Fibroblast of skin of abdomen (primary cell): ENCODE results near the gene MAVS.
"Not testable (repeated sequence)": the region's sequence is repeated elsewhere in the genome, so short reads cannot be mapped to it uniquely, and the experiment has no call there.

Source experiments
- DNase-seq: peaks from one replicate; pipeline ENCODE4 v3.0.0-alpha.2; 2013

MAVS gene

DNA sequence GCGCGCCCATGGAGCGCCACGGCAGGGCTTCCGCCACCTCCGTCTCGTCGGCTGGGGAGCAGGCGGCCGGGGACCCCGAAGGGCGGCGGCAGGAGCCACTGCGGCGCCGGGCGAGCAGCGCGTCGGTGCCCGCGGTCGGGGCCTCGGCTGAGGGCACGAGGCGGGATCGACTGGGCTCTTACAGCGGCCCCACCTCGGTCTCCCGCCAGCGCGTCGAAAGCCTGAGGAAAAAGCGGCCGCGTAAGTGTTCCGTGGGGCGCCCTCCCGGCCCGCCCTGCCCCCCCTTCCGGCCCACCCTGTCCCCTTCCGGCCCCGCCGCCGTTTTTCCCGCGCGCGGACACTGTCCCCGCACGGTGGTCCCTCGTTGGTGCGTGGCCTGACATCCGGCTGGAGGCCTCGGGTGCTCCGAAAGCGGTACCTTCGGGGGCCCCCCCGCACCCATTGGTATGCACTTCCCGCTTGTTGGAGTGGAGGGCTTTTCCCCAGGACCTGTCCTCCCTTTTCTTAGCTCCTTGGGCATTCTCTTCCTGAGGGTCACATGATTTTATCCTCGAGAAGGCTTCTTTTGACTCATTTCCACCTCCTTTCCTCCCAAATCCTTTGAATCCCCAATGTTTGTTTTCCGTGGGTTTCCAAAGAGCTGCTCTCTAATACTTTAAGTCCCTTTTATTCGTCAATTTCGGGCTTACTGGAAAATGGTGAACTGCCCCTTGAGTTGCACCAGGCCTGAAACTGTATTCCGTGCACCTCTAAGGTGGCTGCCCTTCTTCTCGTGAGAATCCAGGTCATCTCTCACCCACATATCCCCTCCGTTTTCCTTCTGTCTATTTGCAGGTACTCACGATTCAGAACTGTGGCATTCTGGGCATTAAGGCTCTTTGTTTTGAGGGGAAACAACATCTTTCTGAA, 43.1 kb downstream of the MAVS start:
- peak; percentile 9 for DNase-seq

DNA sequence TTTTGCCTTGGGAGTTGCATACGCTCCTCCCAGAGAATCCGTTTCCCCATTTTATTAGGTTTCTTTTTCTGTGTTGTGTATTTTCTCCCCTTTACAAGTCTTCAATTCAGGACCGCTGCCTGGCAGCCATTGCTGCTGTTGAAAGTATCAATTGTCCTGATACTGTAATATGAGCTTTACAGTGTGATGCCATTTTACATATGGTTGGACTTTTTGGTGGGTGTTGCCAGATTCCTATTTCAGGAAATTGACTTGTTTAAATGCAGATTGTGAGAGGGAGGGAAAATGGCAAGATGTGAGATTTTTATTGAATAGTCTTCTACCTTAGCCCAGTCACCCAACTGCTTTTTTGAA, 43.7 kb downstream of the MAVS start:
- DNase-seq = peak; percentile 45

DNA sequence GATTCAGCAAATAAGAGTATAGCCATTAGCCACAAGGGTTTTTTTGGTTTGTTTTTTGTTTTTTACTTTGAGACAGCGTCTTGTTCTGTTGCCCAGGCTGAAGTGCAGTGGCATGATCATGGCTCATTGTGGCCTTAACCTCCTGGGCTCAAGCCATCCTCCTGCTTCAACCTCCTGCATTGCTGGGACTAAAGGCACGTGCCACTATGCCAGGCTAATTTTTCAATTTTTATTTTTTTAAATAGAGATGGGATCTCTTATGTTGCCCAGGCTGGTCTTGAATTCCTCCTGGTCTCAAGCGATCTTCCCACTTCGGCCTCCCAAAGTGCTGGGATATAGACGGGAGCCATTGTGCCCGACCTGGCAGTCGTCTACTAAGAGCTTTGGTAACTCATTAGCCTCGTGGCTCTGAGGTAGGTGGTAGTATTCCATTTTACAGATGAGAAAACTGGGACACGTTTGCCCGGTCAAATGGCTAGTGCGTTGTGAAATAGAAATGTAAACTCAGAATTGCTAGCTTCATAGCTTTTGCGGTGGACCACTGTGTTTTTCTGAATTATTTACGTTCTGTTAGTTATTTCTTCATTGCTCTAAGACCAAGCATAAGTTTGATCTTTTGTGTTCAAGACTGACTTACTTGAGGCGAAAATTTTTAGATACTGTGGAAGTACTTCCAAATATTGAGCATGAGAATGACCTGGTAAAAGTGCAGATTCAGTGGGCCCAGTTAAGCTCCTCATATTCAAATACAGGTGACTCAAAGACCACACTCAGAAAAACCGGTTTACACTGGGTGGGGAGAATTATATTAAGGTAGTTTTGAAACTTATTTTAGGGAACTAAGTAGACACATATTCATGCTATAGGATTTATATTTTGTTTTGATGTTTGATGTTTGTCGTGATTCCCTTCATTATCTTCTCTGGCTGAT, 44.6 kb downstream of the MAVS start:
- no peak for DNase-seq

DNA sequence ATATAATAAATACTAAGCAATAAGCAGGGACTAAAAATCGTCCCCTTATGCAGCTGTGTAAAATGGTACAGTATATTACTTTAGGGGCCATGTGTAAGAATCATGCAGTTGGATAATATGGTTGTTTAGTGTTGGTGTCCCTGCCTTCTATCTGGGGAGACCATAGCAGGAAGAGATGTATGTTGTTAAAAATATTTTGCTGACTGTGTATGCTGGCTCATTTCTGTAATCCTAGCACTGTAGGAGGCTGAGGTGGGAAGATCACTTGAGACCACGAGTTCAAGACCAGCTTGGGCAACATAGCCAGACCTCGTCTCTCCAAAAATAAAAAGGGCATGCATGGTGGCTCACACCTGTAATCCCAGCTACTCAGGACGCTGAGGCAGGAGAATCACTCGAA, 48.2 kb downstream of the MAVS start:
- DNase-seq = no peak

DNA sequence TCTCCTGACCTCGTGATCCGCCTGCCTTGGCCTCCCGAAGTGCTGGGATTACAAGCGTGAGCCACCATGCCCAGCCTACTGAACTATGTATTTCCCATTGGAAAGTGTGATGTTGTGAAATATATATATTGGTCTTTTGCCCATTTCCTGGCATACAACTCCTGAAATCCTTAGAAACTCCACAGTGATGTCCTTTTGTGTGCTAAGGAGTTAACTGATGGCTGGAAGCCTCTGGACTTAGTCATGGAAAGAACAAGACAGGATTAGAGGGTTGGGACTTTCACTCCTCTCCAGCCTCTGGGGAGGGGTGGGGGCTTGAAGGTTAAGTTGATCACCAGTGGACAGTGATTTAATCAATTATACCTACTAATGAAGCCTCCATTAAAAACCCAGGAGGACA, 49.7 kb downstream of the MAVS start:
- DNase-seq = peak; percentile 48

DNA sequence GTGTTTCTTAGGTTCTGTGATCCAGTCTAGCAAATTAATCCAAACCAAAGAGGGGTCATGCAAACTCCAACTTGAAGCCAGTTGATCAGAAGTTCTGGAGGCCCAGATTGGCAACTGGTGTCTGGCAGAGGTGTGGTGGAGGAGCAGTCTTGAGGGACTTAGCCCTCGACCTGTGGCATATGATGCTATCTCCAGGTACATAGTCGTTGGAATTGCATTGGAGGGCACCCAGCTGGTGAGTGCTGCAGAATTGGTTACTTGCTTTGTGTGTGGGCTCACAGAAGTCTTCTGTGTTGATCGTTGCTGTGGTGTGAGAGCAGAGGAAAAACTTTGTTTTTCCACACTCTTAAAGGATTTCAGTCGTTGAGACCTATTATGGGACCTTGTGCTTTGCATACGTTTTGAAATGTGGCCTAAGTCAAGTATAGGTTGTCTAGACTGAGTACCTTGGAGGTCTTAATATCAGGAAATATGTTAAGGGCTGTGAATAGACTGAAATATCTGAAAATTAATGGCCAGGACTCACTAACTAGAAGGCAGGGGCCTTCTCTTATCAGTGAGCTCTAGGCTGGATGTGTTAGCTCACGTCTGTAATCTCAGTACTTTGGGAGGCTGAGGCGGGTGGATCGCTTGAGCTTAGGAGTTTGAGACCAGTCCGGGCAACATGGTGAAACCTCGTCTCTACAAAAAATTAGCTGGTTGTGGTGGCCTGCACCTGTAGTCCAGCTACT, 50.4 kb downstream of the MAVS start:
- DNase-seq = no peak

DNA sequence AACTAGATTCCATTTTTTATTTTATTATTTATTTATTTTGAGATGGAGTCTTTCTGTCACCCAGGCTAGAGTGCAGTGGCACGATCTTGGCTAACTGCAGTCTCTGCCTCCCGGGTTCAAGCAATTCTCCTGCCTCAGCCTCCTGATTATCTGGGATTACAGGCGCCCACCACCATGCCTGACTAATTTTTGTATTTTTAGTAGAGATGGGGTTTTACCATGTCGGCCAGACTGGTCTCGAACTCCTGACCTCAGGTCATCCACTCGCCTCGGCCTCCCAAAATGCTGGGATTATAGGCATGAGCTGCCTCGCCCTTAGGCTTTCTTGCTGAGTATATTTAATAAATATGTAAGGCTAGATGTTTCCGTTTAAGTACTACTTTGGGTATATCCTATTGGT, 51.5 kb downstream of the MAVS start:
- DNase-seq = not testable (repeated sequence)

DNA sequence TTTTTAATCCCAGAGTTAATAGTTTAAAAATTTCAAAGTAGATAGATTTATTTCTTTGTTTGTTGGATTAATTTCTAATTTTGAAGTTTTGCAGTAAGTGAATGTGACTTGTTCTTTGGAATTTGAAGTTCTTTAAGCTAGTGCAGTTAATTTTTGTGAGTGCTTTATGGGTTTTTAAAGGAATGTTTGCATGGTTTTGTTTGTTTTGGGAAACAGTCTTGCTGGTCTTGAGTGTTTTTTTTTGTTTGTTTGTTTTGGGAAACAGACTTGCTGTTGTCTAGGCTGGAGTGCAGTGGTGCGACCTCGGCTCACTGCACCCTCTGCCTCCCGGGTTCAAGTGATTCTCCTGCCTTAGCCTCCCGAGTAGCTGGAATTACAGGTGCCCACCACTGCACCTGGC, 52.0 kb downstream of the MAVS start:
- DNase-seq = no peak

DNA sequence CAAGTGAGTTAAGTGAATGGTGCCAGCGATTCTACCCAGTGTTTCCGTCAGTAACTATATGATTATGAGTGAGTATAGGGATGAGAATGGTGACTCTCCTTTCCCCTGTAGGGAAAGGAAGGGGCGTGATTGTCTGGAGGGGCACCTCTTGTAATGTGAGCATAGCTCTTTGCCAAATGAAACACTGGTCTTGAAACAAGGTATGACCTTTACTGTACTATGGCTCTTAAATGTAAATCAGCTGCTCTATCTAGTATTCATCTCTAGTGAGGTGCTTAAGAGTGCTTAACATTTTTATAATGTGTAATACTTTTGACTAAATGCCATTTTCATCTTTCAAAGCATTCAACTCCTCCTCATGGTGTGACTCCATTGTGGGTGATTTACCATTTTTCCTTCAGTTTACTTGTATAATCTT, 53.6 kb downstream of the MAVS start:
- no peak for DNase-seq

DNA sequence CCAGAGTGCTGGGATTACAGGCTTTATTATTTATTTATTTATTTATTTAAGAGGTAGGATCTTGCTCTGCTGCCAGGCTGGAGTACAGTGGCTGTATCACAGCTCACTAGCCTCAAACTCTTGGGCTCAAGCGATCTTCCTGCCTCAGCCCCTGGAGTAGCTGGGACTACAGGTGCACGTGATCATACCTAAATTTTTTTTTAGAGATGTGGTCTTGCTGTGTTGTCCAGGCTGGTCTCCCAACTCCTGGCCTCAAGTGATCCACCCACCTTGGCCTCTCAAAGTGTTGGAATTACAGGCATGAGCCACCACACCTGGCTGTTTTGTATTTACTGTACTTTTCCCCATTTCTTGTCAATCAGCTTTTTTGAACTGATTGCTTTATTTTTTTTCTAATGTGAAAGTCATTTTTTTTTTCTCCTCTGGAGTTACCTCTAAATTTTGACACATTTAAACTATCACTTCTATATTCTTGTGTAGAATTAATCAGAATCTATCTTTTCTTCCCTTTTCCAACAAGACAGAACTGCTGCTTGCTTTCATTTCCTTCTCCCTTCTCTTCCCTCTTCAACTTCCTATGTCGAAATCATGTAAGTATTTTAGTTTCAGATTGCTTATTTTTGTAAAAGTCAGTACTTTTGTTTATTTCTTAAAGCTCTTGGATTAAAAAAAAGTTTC, 54.5 kb downstream of the MAVS start:
- DNase-seq = no peak

DNA sequence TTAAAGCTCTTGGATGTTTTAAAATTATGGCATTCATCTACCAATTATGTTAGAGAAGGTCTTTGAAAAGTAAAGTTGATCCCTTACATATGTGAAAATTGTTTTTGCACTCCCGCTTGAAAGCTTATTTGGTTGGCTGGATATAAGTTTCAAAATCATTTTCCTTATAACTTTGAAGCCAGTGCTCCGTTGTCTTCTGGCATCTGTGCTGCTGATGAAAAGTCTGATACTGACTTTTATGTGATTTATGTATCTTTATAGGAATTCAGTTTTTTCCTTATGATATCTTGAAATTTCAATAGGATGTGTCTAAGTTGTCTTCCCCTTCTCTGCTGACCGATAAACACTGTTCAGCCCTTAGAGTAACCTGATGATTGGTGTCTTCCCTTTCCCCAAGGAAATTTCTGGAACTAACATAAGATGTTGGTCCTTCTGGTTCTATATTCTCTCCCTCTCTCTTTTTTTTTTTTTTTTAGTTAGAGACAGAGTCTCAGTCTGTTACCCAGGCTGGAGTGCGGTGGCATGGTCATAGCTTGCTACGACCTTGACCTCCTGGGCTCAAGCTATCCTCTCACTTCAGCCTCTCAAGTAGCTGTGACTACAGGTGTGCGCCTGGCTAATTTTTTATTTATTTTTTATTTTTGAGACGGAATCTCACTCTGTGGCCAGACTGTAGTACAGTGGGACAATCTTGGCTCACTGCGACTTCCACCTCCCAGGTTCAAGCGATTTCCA, 55.2 kb downstream of the MAVS start:
- DNase-seq = no peak

DNA sequence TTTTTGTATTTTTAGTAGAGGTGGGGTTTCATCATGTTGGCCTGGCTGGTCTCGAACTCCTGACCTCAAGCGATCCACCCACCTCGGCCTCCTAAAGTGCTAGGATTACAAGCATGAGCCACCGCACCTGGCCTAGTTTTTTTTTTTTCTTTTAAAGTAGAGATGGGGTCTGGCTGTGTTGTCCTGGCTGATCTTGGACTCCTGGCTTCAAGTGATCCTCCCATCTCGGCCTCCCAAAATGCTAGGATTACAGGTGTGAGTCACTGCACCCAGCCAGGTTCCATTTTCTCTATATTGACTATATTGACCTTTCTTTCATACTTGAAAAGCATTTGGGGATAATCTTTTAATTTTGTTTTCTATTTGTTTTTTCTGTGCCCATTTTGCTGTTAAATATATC, 55.8 kb downstream of the MAVS start:
- DNase-seq = no peak

DNA sequence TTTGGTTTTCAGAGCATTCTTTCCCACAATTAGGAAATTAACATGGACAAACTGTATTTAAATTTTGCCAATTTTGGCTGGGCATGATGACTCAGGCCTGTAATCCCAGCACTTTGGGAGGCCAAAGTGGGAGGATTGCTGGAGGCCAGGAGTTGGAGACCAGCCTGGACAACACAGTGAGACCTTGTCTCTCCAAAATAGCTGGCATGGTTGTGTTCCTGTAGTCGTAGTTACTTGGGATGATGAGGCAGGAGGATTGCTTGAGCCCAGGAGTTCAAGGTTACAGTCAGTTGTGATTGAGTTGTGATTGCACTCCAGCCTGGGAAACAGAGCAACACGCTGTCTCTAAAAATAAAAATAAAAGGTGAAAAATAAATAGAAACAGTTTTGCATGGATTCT, 57.6 kb downstream of the MAVS start:
- no peak for DNase-seq

DNA sequence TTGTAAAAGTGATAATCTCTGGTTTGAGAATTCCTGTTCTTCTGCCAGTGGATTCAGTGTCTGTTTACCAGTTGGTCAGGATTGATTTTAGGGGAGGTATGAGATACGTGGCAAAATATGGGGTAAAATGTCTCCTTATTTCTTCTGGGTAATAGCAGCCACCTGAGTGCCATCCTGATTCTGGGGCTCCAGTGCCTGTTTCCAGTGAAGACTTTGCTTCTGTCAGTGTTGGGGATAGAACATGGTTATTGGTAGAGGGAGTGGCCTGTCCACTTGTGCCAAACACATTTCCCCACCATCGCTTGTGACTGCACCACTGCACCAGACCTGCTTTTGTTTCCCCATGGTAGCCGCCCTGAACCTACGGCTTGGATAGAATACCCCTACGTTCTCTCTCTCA, 58.2 kb downstream of the MAVS start:
- DNase-seq = no peak

DNA sequence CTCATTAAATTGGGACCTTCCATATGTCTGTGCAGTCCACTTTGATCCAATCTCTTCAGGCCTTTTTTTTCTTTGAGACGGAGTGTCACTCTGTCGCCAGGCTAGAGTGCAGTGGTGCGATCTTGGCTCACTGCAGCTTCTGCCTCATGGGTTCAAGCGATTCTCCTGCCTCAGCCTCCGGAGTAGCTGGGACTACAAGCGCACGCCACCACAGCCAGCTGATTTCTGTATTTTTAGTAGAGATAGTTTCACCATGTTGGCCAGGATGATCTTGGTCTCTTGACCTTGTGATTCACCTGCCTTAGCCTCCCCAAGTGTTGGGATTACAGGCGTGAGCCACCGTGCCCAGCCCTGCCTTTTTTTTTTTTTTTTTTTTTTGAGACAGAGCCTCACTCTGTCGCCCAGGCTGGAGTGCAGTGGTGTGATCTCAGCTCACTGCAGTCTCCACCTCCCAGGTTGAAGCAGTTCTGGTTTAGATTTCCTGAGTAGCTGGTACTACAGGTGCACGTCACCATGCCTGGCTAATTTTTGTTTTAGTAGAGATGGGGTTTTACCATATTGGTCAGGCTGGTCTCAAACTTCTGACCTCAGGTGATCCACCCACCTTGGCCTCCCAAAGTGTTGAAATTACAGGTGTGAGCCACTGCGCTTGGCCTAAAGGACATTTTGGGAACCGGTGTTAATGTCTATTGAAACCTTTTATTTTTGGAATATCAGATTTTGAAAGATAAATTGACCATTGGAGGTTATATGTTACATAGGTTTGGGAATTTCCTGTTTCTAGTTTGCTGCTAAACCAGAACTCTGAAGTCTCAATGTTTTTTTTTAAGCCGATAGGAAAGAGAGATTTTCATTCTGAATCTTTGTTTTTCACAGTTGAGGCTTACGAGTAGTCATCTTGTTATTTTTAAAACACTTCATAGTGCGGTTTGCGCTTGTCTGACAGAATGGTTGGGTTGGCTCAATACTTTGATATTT, 60.4 kb downstream of the MAVS start:
- not testable (repeated sequence) for DNase-seq

DNA sequence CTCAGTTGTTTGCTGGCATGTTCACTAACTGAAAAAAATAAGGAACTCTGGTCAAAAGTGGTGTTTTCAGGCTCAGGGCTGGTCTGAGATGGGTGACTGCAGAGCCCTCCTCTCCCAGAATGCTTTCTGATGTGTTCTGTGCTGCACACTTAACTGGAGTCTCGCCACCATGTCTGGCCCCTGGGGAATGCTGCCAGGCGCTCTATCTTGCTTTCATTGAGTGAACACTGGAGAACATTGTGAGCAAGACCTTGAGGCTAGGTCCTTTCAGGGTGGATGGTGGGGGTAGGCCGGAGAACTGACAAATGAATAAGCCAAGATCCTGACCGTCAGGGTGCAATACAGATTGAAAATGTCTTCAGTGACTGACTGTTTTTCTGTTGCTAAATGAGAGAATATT, 62.0 kb downstream of the MAVS start:
- no peak for DNase-seq

DNA sequence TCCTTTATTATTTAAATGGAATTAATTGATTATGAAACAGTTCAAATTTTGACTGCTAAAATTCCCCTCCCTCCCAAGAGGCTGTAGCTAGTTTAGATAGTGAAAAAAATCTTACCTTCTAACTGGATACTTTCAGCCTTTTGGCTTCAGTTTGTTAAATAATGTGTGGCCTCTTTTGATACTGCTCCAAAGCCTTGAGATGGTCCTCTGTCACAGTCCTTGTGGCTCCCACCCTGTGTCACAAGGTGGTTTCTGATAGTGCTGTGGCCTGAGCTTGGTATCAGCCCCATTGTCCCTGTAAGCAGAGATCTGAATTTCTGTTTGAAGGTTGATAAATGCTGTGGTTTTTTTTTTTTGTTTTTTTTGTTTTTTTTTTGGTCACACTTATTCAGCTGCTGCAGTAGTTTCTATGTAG, 63.3 kb downstream of the MAVS start:
- DNase-seq = no peak

DNA sequence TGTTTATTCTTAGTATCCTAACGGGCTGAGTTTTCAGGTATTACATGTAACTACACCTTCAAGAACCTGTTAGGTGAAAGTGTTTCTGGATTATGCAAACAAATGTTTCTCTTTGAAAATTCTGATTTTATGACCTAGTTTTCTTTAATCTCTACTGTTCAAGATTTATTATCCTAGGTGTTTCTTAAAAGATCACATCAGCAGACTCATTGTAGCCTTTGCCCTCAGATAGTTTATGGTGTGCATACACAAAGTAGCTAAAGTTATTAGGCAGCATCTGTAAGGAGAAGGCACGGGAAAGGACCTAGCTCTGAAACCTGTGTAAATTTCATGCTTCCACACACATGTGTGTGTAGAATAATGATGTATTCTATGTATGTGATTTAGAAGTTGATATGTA, 64.2 kb downstream of the MAVS start:
- DNase-seq = no peak

DNA sequence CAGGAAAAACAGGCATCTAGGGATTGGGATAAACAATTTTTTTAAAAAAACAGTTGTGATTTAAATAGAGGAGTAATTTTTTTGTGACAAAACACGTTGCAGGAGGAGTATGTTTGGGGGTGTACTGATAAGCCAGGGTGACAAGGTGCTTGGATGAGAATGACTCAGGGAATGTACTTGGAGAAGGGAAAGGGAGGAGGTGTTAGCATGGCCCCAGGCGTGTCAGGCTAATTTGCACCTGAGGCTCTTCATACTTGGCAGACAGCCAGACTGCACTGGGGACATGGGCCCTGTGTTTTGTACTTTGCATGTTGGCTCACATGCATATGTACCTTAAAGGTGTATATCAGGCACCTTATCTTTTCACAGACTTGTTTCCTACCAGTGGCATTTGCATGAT, 65.3 kb downstream of the MAVS start:
- DNase-seq = no peak

DNA sequence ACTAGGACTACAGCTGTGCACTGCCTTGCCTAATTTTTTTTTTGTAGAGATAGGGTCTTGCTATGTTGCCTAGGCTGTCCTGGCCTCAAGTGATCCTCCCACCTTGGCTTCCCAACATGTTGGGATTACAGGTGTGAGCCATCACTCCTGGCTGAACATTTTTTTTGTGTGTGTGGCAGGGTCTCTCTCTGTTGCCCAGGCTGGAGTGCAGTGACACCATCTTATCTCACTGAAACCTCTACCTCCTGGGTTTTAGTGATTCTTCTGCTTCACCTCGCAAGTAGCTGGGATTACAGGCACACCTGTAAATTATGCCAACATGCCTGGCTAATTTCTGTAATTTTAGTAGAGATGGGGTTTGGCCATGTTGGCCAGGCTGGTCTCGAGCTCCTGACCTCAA, 67.8 kb downstream of the MAVS start:
- DNase-seq = no peak
